GM23338 (cell line): ENCODE results near the gene JAKMIP1. TPM values are rescaled to one million over a fixed set of nuclear protein-coding genes. Genes with fewer than 3 reads are reported as not detected.

Experiments used
- ATAC-seq: fragments of 200-7000 bp; cut with Tn5 transposase; 3 replicates; pipeline ENCODE4 v1.9.1; 2020
- DNase-seq: peaks from one replicate; pipeline ENCODE4 v3.0.0-alpha.2; 2015; ENCODE audit warnings: low spot score
- H2AFZ ChIP-seq: fragments of 200-600 bp; sonication (generic); 2 replicates; pipeline ENCODE4 v1.8.0; 2016; ENCODE audit warnings: antibody characterized with exemption, mild to moderate bottlenecking, moderate library complexity
- H3F3A ChIP-seq: fragments of 200-600 bp; sonication (generic); replicated peaks from 2 replicates; pipeline ENCODE4 v1.8.0; 2017; ENCODE audit warnings: antibody characterized with exemption, mixed run types, low read depth
- H3K27ac ChIP-seq: fragments of 200-600 bp; sonication (generic); 2 replicates; pipeline ENCODE4 v1.6.1; 2016; ENCODE audit warnings: low read depth
- H3K27me3 ChIP-seq: fragments of 200-600 bp; sonication (generic); 2 replicates; pipeline ENCODE4 v1.8.0; 2016; ENCODE audit warnings: mild to moderate bottlenecking, mixed run types, moderate library complexity; ENCODE audit not compliant: insufficient read depth
- H3K36me3 ChIP-seq: fragments of 200-600 bp; sonication (generic); 2 replicates; pipeline ENCODE4 v1.8.0; 2016; ENCODE audit warnings: mild to moderate bottlenecking; ENCODE audit not compliant: insufficient read depth
- H3K4me1 ChIP-seq: fragments of 200-600 bp; sonication (generic); 2 replicates; pipeline ENCODE4 v1.8.0; 2016; ENCODE audit warnings: mild to moderate bottlenecking, moderate library complexity; ENCODE audit not compliant: insufficient read depth
- H3K4me2 ChIP-seq: fragments of 200-600 bp; sonication (generic); 2 replicates; pipeline ENCODE4 v1.7.1; 2017; ENCODE audit warnings: mixed run types
- H3K4me3 ChIP-seq: fragments of 200-600 bp; sonication (generic); 2 replicates; pipeline ENCODE4 v1.6.1; 2016; ENCODE audit warnings: mixed run types
- H3K79me2 ChIP-seq: fragments of 200-600 bp; sonication (generic); replicated peaks from 2 replicates; pipeline ENCODE4 v1.8.0; 2017; ENCODE audit warnings: mild to moderate bottlenecking; ENCODE audit not compliant: insufficient read depth
- H3K9me2 ChIP-seq: fragments of 200-600 bp; sonication (generic); 2 replicates; pipeline ENCODE4 v1.8.0; 2017; ENCODE audit not compliant: insufficient read depth
- H4K20me1 ChIP-seq: fragments of 200-600 bp; sonication (generic); replicated peaks from 2 replicates; pipeline ENCODE4 v1.8.0; 2017; ENCODE audit warnings: mild to moderate bottlenecking; ENCODE audit not compliant: insufficient read depth
- H3K27ac Mint-ChIP-seq: 2 replicates; pipeline ENCODE4 v1.8.0; 2020; ENCODE audit warnings: inconsistent platforms, mild to moderate bottlenecking, moderate library complexity, mixed read lengths
- H3K27me3 Mint-ChIP-seq: 3 replicates; pipeline ENCODE4 v1.8.0; 2022; ENCODE audit warnings: low read depth, mild to moderate bottlenecking, moderate library complexity, mixed read lengths, inconsistent platforms; ENCODE audit not compliant: insufficient read depth, poor library complexity
- H3K36me3 Mint-ChIP-seq: 3 replicates; pipeline ENCODE4 v1.8.0; 2021; ENCODE audit warnings: low read depth, mild to moderate bottlenecking, inconsistent platforms, moderate library complexity, mixed read lengths
- H3K4me1 Mint-ChIP-seq: 3 replicates; pipeline ENCODE4 v1.8.0; 2020; ENCODE audit warnings: mild to moderate bottlenecking, inconsistent platforms, mixed read lengths
- H3K4me3 Mint-ChIP-seq: 3 replicates; pipeline ENCODE4 v1.8.0; 2021; ENCODE audit warnings: moderate library complexity, mild to moderate bottlenecking, inconsistent platforms, mixed read lengths
- H3K9me3 Mint-ChIP-seq: 3 replicates; pipeline ENCODE4 v1.8.0; 2020; ENCODE audit warnings: moderate library complexity, mild to moderate bottlenecking, inconsistent platforms, mixed read lengths
- CREB1 ChIP-seq: fragments of 250-450 bp; sonication (Bioruptor Pico); IDR thresholded peaks from 2 replicates; pipeline ENCODE4 v1.5.0; 2020; ENCODE audit warnings: low read depth, mild to moderate bottlenecking, moderate library complexity
- EZH2 ChIP-seq: fragments of 200-600 bp; sonication (generic); IDR thresholded peaks from one replicate; pipeline ENCODE4 v1.8.0; 2017; ENCODE audit warnings: antibody characterized with exemption, mild to moderate bottlenecking, low read depth; ENCODE audit not compliant: unreplicated experiment
- STAT1 ChIP-seq: IDR thresholded peaks from one replicate; pipeline ENCODE4 v1.6.1; 2016; ENCODE audit warnings: antibody characterized with exemption; ENCODE audit not compliant: unreplicated experiment
- ZNF114 ChIP-seq: fragments of 250-450 bp; sonication (Bioruptor Pico); IDR thresholded peaks from 2 replicates; pipeline ENCODE4 v1.5.0; 2020; ENCODE audit warnings: mild to moderate bottlenecking, moderate library complexity
- ZNF331 ChIP-seq: fragments of 250-450 bp; sonication (Bioruptor Pico); IDR thresholded peaks from 2 replicates; pipeline ENCODE4 v1.5.0; 2020; ENCODE audit warnings: low read depth, mild to moderate bottlenecking, moderate library complexity
- polyA plus RNA-seq: library from polyadenylated mRNA; unstranded; fragments of >200 nt; fragmentation: Nextera tagmentation; extraction: Ambion mirVana; gene quantifications from 2 replicates; pipeline ENCODE4 v1.2.1, GENCODE V29; 2016
- total RNA-seq: library from RNA; depleted of rRNA; stranded (reverse); fragments of >200 nt; shearing (Covaris generic); gene quantifications from 2 replicates; pipeline ENCODE4 v1.2.3, GENCODE V29; 2014
- TF ChIP-seq, protein P1 (sequence below): IDR thresholded peaks from one replicate; pipeline ENCODE4 v1.6.1; 2018; ENCODE audit warnings: antibody characterized with exemption; ENCODE audit not compliant: unreplicated experiment
- TF ChIP-seq, protein P2 (sequence below): fragments of 250-450 bp; sonication (Bioruptor Pico); IDR thresholded peaks from 2 replicates; pipeline ENCODE4 v1.5.0; 2020; ENCODE audit warnings: mild to moderate bottlenecking, moderate library complexity
- TF ChIP-seq, protein P3 (sequence below), 2 experiments: fragments of 200-600 bp in 1 of 2; sonication (generic) in 1 of 2; conservative IDR thresholded peaks; 2 replicates each; pipeline versions ENCODE4 v1.5.1 to v1.6.1; 2016 to 2017; ENCODE audit warnings: antibody characterized with exemption in 2 of 2, low read depth in 2 of 2, mild to moderate bottlenecking in 2 of 2, moderate library complexity in 1 of 2

The JAKMIP1 gene
- total and polyA plus RNA-seq, 2 experiments from 2014 or later, result 4.6 to 5.1 TPM

DNA sequence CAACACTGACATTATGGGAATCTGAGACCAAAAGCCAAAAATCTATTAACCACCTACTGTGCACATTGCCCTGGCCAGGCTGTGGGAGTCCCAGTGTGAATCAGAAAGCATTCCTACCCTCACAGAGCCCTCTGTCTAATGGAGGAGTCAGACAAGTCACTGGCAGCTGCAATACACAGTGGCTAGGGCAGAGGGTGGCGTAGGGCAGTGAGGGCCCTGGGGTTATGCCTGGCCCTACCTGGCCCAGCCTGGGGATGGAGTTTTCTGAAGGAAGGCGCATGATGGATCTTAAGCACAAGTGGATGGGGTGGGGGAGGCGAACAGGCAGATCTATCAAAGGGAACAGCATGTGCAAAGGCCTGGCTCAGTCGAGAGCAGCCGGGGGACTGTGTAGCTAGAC, 10.8 kb downstream of the JAKMIP1 start:
- TF ChIP-seq CREB1 (CRISPR knock-in tag), result no peak
- TF ChIP-seq, protein P1, sequence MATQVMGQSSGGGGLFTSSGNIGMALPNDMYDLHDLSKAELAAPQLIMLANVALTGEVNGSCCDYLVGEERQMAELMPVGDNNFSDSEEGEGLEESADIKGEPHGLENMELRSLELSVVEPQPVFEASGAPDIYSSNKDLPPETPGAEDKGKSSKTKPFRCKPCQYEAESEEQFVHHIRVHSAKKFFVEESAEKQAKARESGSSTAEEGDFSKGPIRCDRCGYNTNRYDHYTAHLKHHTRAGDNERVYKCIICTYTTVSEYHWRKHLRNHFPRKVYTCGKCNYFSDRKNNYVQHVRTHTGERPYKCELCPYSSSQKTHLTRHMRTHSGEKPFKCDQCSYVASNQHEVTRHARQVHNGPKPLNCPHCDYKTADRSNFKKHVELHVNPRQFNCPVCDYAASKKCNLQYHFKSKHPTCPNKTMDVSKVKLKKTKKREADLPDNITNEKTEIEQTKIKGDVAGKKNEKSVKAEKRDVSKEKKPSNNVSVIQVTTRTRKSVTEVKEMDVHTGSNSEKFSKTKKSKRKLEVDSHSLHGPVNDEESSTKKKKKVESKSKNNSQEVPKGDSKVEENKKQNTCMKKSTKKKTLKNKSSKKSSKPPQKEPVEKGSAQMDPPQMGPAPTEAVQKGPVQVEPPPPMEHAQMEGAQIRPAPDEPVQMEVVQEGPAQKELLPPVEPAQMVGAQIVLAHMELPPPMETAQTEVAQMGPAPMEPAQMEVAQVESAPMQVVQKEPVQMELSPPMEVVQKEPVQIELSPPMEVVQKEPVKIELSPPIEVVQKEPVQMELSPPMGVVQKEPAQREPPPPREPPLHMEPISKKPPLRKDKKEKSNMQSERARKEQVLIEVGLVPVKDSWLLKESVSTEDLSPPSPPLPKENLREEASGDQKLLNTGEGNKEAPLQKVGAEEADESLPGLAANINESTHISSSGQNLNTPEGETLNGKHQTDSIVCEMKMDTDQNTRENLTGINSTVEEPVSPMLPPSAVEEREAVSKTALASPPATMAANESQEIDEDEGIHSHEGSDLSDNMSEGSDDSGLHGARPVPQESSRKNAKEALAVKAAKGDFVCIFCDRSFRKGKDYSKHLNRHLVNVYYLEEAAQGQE, result no peak
- Histone ChIP-seq H3K4me1 (0 out of 2 replicates have a peak, but pooled peaks cover 5% of the 10 kb centered on the region), H3K27ac (no peak overlapping the region), H3K27me3 (no peaks in the 10 kb centered on the region), H3K36me3 (no peaks in the 10 kb centered on the region), H3F3A (no peaks in the 10 kb centered on the region), H3K4me2 (no peak overlapping the region), H4K20me1 (no peaks in the 10 kb centered on the region), H3K9me2 (no peaks in the 10 kb centered on the region), H3K79me2 (no peaks in the 10 kb centered on the region), H3K4me3 (no peak overlapping the region), H2AFZ (no peak overlapping the region)
- ATAC-seq (peak; percentile 79), DNase-seq (no peak)
- Mint-ChIP-seq H3K4me3 (no peak overlapping the region), H3K27me3 (peaks cover 6% of the 10 kb centered on the region), H3K9me3 (no peaks in the 10 kb centered on the region), H3K27ac (no peak overlapping the region), H3K36me3 (no peaks in the 10 kb centered on the region), H3K4me1 (peaks cover 14% of the 10 kb centered on the region)

DNA sequence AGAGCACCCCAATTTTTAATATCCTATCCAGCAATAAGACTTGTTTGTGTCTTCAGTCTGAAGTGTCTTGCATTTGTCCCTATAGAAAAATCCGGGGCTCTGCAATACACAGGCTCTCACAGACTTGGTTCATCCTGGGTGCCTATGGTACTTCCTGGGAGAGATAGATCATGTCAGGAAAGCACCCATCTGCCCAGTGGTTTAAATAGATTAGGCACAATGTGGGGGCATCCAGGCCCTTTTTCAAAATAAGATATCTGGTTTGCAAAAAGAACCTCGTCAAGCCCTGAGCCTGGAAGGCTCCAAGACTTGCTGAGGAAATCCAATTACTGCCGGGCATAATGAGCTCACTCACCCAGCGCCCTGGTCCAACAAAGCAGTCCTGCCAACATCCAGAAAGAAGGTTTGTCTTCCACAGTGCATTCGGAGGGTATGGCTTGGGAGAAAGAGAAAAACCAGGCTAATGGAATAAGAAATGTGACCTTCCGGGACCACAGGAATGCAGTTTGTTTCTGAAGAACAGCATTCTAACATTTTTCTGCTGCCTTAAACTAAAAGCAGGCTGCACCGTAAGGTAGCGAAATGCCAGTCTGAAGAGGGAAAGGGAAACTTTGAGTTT, 11.6 kb downstream of the JAKMIP1 start:
- Histone ChIP-seq H3F3A (no peaks in the 10 kb centered on the region), H3K79me2 (no peaks in the 10 kb centered on the region), H3K4me1 (0 out of 2 replicates have a peak, but pooled peaks cover 5% of the 10 kb centered on the region), H3K27ac (no peak overlapping the region; the same call in 1 of the 2 replicates), H2AFZ (no peak overlapping the region), H3K4me2 (no peak overlapping the region), H4K20me1 (no peaks in the 10 kb centered on the region), H3K36me3 (no peaks in the 10 kb centered on the region), H3K27me3 (no peaks in the 10 kb centered on the region), H3K9me2 (no peaks in the 10 kb centered on the region), H3K4me3 (no peak overlapping the region)
- Mint-ChIP-seq H3K27me3 (peaks cover 6% of the 10 kb centered on the region), H3K9me3 (no peaks in the 10 kb centered on the region), H3K36me3 (no peaks in the 10 kb centered on the region), H3K4me1 (peaks cover 14% of the 10 kb centered on the region), H3K27ac (no peak overlapping the region), H3K4me3 (no peak overlapping the region)
- no peak for DNase-seq
- ATAC-seq, result no peak
- TF ChIP-seq, protein P2, sequence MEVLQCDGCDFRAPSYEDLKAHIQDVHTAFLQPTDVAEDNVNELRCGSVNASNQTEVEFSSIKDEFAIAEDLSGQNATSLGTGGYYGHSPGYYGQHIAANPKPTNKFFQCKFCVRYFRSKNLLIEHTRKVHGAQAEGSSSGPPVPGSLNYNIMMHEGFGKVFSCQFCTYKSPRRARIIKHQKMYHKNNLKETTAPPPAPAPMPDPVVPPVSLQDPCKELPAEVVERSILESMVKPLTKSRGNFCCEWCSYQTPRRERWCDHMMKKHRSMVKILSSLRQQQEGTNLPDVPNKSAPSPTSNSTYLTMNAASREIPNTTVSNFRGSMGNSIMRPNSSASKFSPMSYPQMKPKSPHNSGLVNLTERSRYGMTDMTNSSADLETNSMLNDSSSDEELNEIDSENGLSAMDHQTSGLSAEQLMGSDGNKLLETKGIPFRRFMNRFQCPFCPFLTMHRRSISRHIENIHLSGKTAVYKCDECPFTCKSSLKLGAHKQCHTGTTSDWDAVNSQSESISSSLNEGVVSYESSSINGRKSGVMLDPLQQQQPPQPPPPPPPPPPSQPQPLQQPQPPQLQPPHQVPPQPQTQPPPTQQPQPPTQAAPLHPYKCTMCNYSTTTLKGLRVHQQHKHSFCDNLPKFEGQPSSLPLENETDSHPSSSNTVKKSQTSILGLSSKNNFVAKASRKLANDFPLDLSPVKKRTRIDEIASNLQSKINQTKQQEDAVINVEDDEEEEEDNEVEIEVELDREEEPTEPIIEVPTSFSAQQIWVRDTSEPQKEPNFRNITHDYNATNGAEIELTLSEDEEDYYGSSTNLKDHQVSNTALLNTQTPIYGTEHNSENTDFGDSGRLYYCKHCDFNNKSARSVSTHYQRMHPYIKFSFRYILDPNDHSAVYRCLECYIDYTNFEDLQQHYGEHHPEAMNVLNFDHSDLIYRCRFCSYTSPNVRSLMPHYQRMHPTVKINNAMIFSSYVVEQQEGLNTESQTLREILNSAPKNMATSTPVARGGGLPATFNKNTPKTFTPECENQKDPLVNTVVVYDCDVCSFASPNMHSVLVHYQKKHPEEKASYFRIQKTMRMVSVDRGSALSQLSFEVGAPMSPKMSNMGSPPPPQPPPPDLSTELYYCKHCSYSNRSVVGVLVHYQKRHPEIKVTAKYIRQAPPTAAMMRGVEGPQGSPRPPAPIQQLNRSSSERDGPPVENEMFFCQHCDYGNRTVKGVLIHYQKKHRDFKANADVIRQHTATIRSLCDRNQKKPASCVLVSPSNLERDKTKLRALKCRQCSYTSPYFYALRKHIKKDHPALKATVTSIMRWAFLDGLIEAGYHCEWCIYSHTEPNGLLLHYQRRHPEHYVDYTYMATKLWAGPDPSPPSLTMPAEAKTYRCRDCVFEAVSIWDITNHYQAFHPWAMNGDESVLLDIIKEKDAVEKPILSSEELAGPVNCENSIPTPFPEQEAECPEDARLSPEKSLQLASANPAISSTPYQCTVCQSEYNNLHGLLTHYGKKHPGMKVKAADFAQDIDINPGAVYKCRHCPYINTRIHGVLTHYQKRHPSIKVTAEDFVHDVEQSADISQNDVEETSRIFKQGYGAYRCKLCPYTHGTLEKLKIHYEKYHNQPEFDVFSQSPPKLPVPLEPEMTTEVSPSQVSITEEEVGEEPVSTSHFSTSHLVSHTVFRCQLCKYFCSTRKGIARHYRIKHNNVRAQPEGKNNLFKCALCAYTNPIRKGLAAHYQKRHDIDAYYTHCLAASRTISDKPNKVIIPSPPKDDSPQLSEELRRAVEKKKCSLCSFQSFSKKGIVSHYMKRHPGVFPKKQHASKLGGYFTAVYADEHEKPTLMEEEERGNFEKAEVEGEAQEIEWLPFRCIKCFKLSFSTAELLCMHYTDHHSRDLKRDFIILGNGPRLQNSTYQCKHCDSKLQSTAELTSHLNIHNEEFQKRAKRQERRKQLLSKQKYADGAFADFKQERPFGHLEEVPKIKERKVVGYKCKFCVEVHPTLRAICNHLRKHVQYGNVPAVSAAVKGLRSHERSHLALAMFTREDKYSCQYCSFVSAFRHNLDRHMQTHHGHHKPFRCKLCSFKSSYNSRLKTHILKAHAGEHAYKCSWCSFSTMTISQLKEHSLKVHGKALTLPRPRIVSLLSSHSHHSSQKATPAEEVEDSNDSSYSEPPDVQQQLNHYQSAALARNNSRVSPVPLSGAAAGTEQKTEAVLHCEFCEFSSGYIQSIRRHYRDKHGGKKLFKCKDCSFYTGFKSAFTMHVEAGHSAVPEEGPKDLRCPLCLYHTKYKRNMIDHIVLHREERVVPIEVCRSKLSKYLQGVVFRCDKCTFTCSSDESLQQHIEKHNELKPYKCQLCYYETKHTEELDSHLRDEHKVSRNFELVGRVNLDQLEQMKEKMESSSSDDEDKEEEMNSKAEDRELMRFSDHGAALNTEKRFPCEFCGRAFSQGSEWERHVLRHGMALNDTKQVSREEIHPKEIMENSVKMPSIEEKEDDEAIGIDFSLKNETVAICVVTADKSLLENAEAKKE, result no peak
- TF ChIP-seq ZNF114, result no peak
- no peak for TF ChIP-seq STAT1
- TF ChIP-seq CREB1 (CRISPR knock-in tag), result no peak
- TF ChIP-seq ZNF331, result no peak
- no peak for TF ChIP-seq EZH2
- TF ChIP-seq, protein P3, sequence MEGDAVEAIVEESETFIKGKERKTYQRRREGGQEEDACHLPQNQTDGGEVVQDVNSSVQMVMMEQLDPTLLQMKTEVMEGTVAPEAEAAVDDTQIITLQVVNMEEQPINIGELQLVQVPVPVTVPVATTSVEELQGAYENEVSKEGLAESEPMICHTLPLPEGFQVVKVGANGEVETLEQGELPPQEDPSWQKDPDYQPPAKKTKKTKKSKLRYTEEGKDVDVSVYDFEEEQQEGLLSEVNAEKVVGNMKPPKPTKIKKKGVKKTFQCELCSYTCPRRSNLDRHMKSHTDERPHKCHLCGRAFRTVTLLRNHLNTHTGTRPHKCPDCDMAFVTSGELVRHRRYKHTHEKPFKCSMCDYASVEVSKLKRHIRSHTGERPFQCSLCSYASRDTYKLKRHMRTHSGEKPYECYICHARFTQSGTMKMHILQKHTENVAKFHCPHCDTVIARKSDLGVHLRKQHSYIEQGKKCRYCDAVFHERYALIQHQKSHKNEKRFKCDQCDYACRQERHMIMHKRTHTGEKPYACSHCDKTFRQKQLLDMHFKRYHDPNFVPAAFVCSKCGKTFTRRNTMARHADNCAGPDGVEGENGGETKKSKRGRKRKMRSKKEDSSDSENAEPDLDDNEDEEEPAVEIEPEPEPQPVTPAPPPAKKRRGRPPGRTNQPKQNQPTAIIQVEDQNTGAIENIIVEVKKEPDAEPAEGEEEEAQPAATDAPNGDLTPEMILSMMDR (conservative IDR thresholded peaks at IDR 0.05; ENCODE audit: low read depth in 2 of 2), result no peak
